ENCODE data around the gene PRKN.
A peak's percentile ranks its signal among the peaks of the same experiment; 100 is the strongest.

Gene PRKN

DNA sequence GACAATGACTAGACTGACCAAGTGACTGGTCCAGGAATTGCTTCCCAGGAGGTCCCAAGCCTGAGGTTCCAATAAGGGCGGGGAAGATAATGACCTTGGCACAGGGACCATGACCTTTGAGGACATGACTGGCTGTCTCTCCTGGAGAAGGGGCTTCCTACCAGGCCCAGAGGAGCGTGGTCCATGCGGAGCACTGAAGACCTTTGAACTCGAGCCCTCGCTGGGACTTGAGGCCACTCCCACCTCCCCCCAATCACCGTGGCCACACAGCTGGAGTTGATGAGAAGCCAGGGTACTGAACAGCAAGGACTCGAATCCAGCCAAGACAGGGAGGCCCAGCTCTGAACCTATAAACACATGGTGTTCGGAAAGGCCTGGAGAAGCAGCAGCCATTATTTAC is 677.0 kb downstream of the PRKN start:
- no peak overlapping the region for H3K4me3 ChIP-seq (ENCODE audit: low read depth, low read length)
- TF ChIP-seq, protein P1, sequence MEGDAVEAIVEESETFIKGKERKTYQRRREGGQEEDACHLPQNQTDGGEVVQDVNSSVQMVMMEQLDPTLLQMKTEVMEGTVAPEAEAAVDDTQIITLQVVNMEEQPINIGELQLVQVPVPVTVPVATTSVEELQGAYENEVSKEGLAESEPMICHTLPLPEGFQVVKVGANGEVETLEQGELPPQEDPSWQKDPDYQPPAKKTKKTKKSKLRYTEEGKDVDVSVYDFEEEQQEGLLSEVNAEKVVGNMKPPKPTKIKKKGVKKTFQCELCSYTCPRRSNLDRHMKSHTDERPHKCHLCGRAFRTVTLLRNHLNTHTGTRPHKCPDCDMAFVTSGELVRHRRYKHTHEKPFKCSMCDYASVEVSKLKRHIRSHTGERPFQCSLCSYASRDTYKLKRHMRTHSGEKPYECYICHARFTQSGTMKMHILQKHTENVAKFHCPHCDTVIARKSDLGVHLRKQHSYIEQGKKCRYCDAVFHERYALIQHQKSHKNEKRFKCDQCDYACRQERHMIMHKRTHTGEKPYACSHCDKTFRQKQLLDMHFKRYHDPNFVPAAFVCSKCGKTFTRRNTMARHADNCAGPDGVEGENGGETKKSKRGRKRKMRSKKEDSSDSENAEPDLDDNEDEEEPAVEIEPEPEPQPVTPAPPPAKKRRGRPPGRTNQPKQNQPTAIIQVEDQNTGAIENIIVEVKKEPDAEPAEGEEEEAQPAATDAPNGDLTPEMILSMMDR (IDR thresholded peaks at IDR 0.05; ENCODE audit: low read depth, low read length): no peak
- no peak for DNase-seq (ENCODE audit: low read depth, low spot score)
- in situ Hi-C loops (cut with HindIII; ENCODE audit: low sequenced_read_pairs): no loop called here

- TF ChIP-seq, protein P1 (IDR thresholded peaks at IDR 0.05; ENCODE audit: low read depth, low read length): no peak
- no peak for DNase-seq (ENCODE audit: low read depth, low spot score)
- in situ Hi-C loops (cut with HindIII; ENCODE audit: low sequenced_read_pairs): no loop called here
- no peak overlapping the region for H3K4me3 ChIP-seq (ENCODE audit: low read depth, low read length)
These were observed 681.2 kb downstream of the PRKN start for GRCh38 chr6:162046324-162046723.

DNA sequence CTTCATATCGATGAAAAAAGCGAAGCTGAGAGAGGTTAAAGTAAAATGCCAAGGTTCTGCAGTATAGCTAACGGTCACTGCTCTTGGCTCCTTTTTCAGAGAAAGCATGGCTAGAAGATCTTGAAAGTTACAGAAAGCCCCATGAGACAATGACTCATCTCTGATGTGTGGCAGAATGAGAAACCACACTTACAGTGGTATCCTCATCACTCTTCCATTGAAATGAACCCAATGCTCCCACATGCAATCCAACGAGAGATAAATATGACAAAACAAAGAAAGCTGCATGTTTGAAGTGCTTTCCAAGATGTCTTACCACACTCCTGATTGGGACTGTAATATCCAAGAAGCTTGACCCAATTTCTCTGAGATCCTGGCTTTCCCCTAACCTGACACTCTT is 694.9 kb downstream of the PRKN start:
- DNase-seq (ENCODE audit: low read depth, low spot score): peak; percentile 61
- in situ Hi-C loops (cut with HindIII; ENCODE audit: low sequenced_read_pairs): no loop called here
- TF ChIP-seq, protein P1 (IDR thresholded peaks at IDR 0.05; ENCODE audit: low read depth, low read length): no peak
- no peak overlapping the region for H3K4me3 ChIP-seq (ENCODE audit: low read depth, low read length)

- TF ChIP-seq, protein P1 (IDR thresholded peaks at IDR 0.05; ENCODE audit: low read depth, low read length): no peak
- in situ Hi-C loops (cut with HindIII; ENCODE audit: low sequenced_read_pairs): no loop called here
- DNase-seq (ENCODE audit: low read depth, low spot score): no peak
- H3K4me3 ChIP-seq (ENCODE audit: low read depth, low read length): no peak overlapping the region
These were observed 697.5 kb downstream of the PRKN start for GRCh38 chr6:162029873-162030576.

- H3K4me3 ChIP-seq (ENCODE audit: low read depth, low read length): no peak overlapping the region
- in situ Hi-C loops (cut with HindIII; ENCODE audit: low sequenced_read_pairs): no loop called here
- TF ChIP-seq, protein P1 (IDR thresholded peaks at IDR 0.05; ENCODE audit: low read depth, low read length): no peak
- DNase-seq (ENCODE audit: low read depth, low spot score): no peak
These were observed 700.7 kb downstream of the PRKN start for GRCh38 chr6:162026843-162027242.

- no peak overlapping the region for H3K4me3 ChIP-seq (ENCODE audit: low read depth, low read length)
- no peak for DNase-seq (ENCODE audit: low read depth, low spot score)
- TF ChIP-seq, protein P1 (IDR thresholded peaks at IDR 0.05; ENCODE audit: low read depth, low read length): no peak
- in situ Hi-C loops (cut with HindIII; ENCODE audit: low sequenced_read_pairs): no loop called here
These were observed 701.5 kb downstream of the PRKN start for GRCh38 chr6:162026031-162026430.

Measured in astrocyte of the spinal cord (primary cell).